H1 (cell line): ENCODE results near the gene SERPINA1. TPM values are rescaled to one million over a fixed set of nuclear protein-coding genes. Genes with fewer than 3 reads are reported as not detected.

ENCODE experiments used
- CTCF ChIA-PET: fragments of 300-600 bp; sonication (Branson Sonifier 250); formaldehyde crosslinking; loops from one replicate; lab custom pipeline; 2021; ENCODE audit not compliant: partially characterized antibody; lab: Charles Lee
- POLR2A ChIA-PET: fragments of 300-600 bp; sonication (Branson Sonifier 250); formaldehyde crosslinking; loops from one replicate; lab custom pipeline; 2021; ENCODE audit warnings: inconsistent platforms; ENCODE audit not compliant: partially characterized antibody; lab: Charles Lee
- DNase-seq, 2 experiments: peaks; one replicate each; pipeline versions ENCODE4 v3.0.0 to v3.0.0-alpha.2; 2010 to 2022; ENCODE audit warnings: low spot score in 2 of 2, low read depth in 1 of 2, mixed read lengths in 1 of 2
- FAIRE-seq: peaks from 2 replicates; lab custom pipeline; 2011; peaks lifted over from hg19 to GRCh38; lab: Jason Lieb, UNC
- H2AFZ ChIP-seq: 2 replicates; pipeline ENCODE4 v1.8.1; 2012; ENCODE audit warnings: low read length, inconsistent platforms
- H2AK5ac ChIP-seq: 2 replicates; pipeline ENCODE4 v1.6.1; 2013; ENCODE audit warnings: low read depth, low read length
- H2BK120ac ChIP-seq: replicated peaks from 2 replicates; pipeline ENCODE3; 2013; ENCODE audit warnings: low read depth, low read length, inconsistent platforms
- H2BK12ac ChIP-seq: 2 replicates; pipeline ENCODE4 v1.6.1; 2013; ENCODE audit warnings: low read depth, low read length
- H2BK15ac ChIP-seq: 2 replicates; pipeline ENCODE4 v1.6.1; 2013; ENCODE audit warnings: low read length
- H2BK20ac ChIP-seq: 2 replicates; pipeline ENCODE4 v1.6.1; 2013; ENCODE audit warnings: low read length
- H2BK5ac ChIP-seq: 2 replicates; pipeline ENCODE4 v1.6.1; 2013; ENCODE audit warnings: low read depth, low read length
- H3K14ac ChIP-seq: 2 replicates; pipeline ENCODE4 v1.6.1; 2013; ENCODE audit warnings: inconsistent platforms; ENCODE audit not compliant: insufficient read length
- H3K18ac ChIP-seq: 2 replicates; pipeline ENCODE4 v1.6.1; 2013; ENCODE audit warnings: low read length; ENCODE audit errors: extremely low read depth
- H3K23ac ChIP-seq: 2 replicates; pipeline ENCODE4 v1.6.1; 2013; ENCODE audit warnings: inconsistent platforms; ENCODE audit not compliant: insufficient read length
- H3K23me2 ChIP-seq: 2 replicates; pipeline ENCODE4 v1.6.1; 2013; ENCODE audit warnings: low read depth, low read length
- H3K27ac ChIP-seq: 2 replicates; pipeline ENCODE4 v1.6.1; 2011; ENCODE audit warnings: low read depth, low read length, inconsistent platforms
- H3K27me3 ChIP-seq, 4 experiments: replicated peaks in 1 of 4; 1 replicate in 1 of 4; 2 replicates in 3 of 4; pipeline versions ENCODE4 v1.6.1 to v1.8.1; 2011 to 2013; ENCODE audit warnings: low read length in 3 of 4, mild to moderate bottlenecking in 3 of 4, inconsistent platforms in 2 of 4, mixed read lengths in 2 of 4, moderate library complexity in 1 of 4; ENCODE audit not compliant: control insufficient read depth in 3 of 4, insufficient read depth in 3 of 4; ENCODE audit errors: extremely low read depth in 1 of 4
- H3K36me3 ChIP-seq, 4 experiments: 2 replicates each; pipeline versions ENCODE4 v1.6.1 to v1.8.1; 2011 to 2013; ENCODE audit warnings: mild to moderate bottlenecking in 4 of 4, low read length in 3 of 4, moderate library complexity in 2 of 4, control low read depth in 1 of 4, inconsistent platforms in 1 of 4; ENCODE audit not compliant: insufficient read depth in 4 of 4, control insufficient read depth in 2 of 4
- H3K4ac ChIP-seq: replicated peaks from 2 replicates; pipeline ENCODE3; 2013; ENCODE audit warnings: low read length, low read depth, mixed read lengths, inconsistent platforms; ENCODE audit not compliant: insufficient read length
- H3K4me1 ChIP-seq, 4 experiments: replicated peaks in 1 of 4; 1 replicate in 1 of 4; 2 replicates in 3 of 4; pipeline versions ENCODE4 v1.6.1 to v1.8.1; 2011 to 2013; ENCODE audit warnings: low read length in 3 of 4, inconsistent platforms in 2 of 4, mixed read lengths in 1 of 4; ENCODE audit not compliant: insufficient read depth in 4 of 4, control insufficient read depth in 3 of 4
- H3K4me2 ChIP-seq, 2 experiments: 2 replicates each; pipeline versions ENCODE4 v1.6.1 to v1.8.1; 2011 to 2013; ENCODE audit warnings: low read depth in 2 of 2, low read length in 2 of 2, control low read depth in 1 of 2, inconsistent platforms in 1 of 2, mild to moderate bottlenecking in 1 of 2; ENCODE audit not compliant: insufficient read depth in 1 of 2
- H3K4me3 ChIP-seq, 4 experiments: fragments of 200-600, 300-600 bp in 1 of 4; sonication (generic), shearing (Covaris generic), sonication (Bioruptor Twin) in 1 of 4; 2 replicates each; pipeline versions ENCODE4 v1.5.1 to v1.8.1; 2011 to 2016; ENCODE audit warnings: low read length in 4 of 4, low read depth in 3 of 4, control low read depth in 2 of 4, inconsistent platforms in 2 of 4, mild to moderate bottlenecking in 2 of 4, mixed read lengths in 1 of 4, moderate library complexity in 1 of 4; ENCODE audit not compliant: insufficient read depth in 2 of 4; ENCODE audit errors: extremely low read depth in 1 of 4
- H3K56ac ChIP-seq: replicated peaks from 2 replicates; pipeline ENCODE3; 2013; ENCODE audit warnings: low read depth, mild to moderate bottlenecking, mixed read lengths, low read length, inconsistent platforms; ENCODE audit not compliant: insufficient read length
- H3K79me1 ChIP-seq: 2 replicates; pipeline ENCODE4 v1.6.1; 2013; ENCODE audit warnings: low read depth, low read length, control low read depth
- H3K79me2 ChIP-seq, 2 experiments: 2 replicates each; pipeline versions ENCODE4 v1.6.1 to v1.8.1; 2012 to 2013; ENCODE audit warnings: low read length in 2 of 2, mild to moderate bottlenecking in 2 of 2, inconsistent platforms in 1 of 2; ENCODE audit not compliant: insufficient read depth in 2 of 2, control insufficient read depth in 1 of 2
- H3K9ac ChIP-seq, 4 experiments: replicated peaks in 1 of 4; 1 replicate in 1 of 4; 2 replicates in 3 of 4; pipeline versions ENCODE4 v1.6.1 to v1.8.1; 2011 to 2013; ENCODE audit warnings: low read depth in 3 of 4, low read length in 3 of 4, control low read depth in 2 of 4, mild to moderate bottlenecking in 2 of 4, moderate library complexity in 2 of 4, inconsistent platforms in 1 of 4; ENCODE audit errors: extremely low read depth in 1 of 4
- H3K9me3 ChIP-seq, 2 experiments: 2 replicates each; pipeline versions ENCODE4 v1.6.1 to v1.8.1; 2012 to 2013; ENCODE audit warnings: mild to moderate bottlenecking in 2 of 2, moderate library complexity in 2 of 2, control low read depth in 1 of 2, inconsistent platforms in 1 of 2, low read depth in 1 of 2, low read length in 1 of 2, mixed read lengths in 1 of 2; ENCODE audit not compliant: insufficient read depth in 2 of 2
- H4K20me1 ChIP-seq, 2 experiments: replicated peaks in 1 of 2; 2 replicates each; pipeline versions ENCODE3 to v1.8.1; 2011 to 2013; ENCODE audit warnings: inconsistent platforms in 2 of 2, low read length in 2 of 2, mild to moderate bottlenecking in 1 of 2; ENCODE audit not compliant: insufficient read depth in 2 of 2, control insufficient read depth in 1 of 2
- H4K5ac ChIP-seq: 2 replicates; pipeline ENCODE4 v1.6.1; 2013; ENCODE audit warnings: low read length, low read depth, mixed read lengths, inconsistent platforms; ENCODE audit not compliant: insufficient read length
- H4K8ac ChIP-seq: 2 replicates; pipeline ENCODE4 v1.8.0; 2013; ENCODE audit warnings: mild to moderate bottlenecking, moderate library complexity, low read length, inconsistent platforms; ENCODE audit not compliant: insufficient read depth; ENCODE audit errors: extremely low read depth
- H4K91ac ChIP-seq: replicated peaks from 2 replicates; pipeline ENCODE3; 2013; ENCODE audit warnings: low read length, mixed read lengths, inconsistent platforms; ENCODE audit not compliant: insufficient read length
- ATF2 ChIP-seq: IDR thresholded peaks from 2 replicates; pipeline ENCODE4 v1.6.1; 2012; ENCODE audit warnings: low read length, inconsistent platforms
- CTCF ChIP-seq, 3 experiments: IDR thresholded peaks; 1 replicate in 2 of 3; 2 replicates in 1 of 3; pipeline versions ENCODE4 v1.5.1 to v1.6.1; 2011; ENCODE audit warnings: low read length in 3 of 3, mild to moderate bottlenecking in 3 of 3, inconsistent platforms in 2 of 3, low read depth in 1 of 3, moderate library complexity in 1 of 3; ENCODE audit not compliant: insufficient read depth in 1 of 3; ENCODE audit errors: control extremely low read depth in 1 of 3
- KDM4A ChIP-seq: IDR thresholded peaks from one replicate; pipeline ENCODE4 v1.7.1; 2012; ENCODE audit warnings: low read depth, mild to moderate bottlenecking, moderate library complexity, low read length, inconsistent platforms; ENCODE audit not compliant: severe bottlenecking
- POLR2AphosphoS5 ChIP-seq: IDR thresholded peaks from 2 replicates; pipeline ENCODE4 v1.6.1; 2011; ENCODE audit warnings: low read depth, low read length
- RAD21 ChIP-seq, 2 experiments: IDR thresholded peaks in 1 of 2; conservative IDR thresholded peaks in 1 of 2; 2 replicates each; pipeline ENCODE4 v1.6.1; 2011; ENCODE audit warnings: low read depth in 2 of 2, low read length in 2 of 2, improper control_type of control experiment in 1 of 2, inconsistent platforms in 1 of 2, mild to moderate bottlenecking in 1 of 2, moderate library complexity in 1 of 2
- WGBS, 2 experiments: shearing (Covaris generic) in 1 of 2; methylation state at CpG; one replicate each; pipeline versions ENCODE4 v1.1.6 to v1.1.7; 2013 to 2015; ENCODE audit warnings: low lambda C conversion rate in 2 of 2, mixed read lengths in 2 of 2, inconsistent platforms in 1 of 2, low coverage in 1 of 2, missing lambda C conversion rate in 1 of 2; ENCODE audit not compliant: insufficient replicate concordance in 2 of 2, insufficient coverage in 1 of 2, insufficient read length in 1 of 2; ENCODE audit errors: extremely low coverage in 1 of 2, missing lambda C conversion rate in 1 of 2; 5-methylcytosine and 5-hydroxymethylcytosine counted together
- polyA plus RNA-seq, 7 experiments: library from polyadenylated mRNA; depleted of rRNA in 3 of 7; stranded (reverse) in 5 of 7; unstranded in 2 of 7; fragments of >200 nt in 5 of 7; fragments of 200-250 nt in 2 of 7; gene quantifications; 1 replicate in 5 of 7; 2 replicates in 1 of 7; 4 replicates in 1 of 7; pipeline versions ENCODE4 v1.2.1 to v1.2.3, GENCODE V29; 2011 to 2013; ENCODE audit warnings: missing spikeins in 2 of 7, mixed read lengths in 2 of 7
- total RNA-seq: library from RNA; stranded (reverse); fragmentation: NEBNext Ultra II Directional; extraction: Animal tissue kit (Norgen Biotek cat#: 25700); gene quantifications from 2 replicates; pipeline ENCODE4 v1.2.1, GENCODE V29; 2021

Gene SERPINA1
- total and polyA plus RNA-seq, 2 of the 8 experiments (the other 6 are each of a cell fraction or from before 2014, with no cell fraction given): 0.08 TPM; not detected in 1

GRCh38 chr14:94365624-94366023 is 22.8 kb downstream of the SERPINA1 start:
- no peak overlapping the region for H3K18ac ChIP-seq
- no peak overlapping the region for H2AFZ ChIP-seq
- no peak for FAIRE-seq
- TF ChIP-seq ATF2: no peak
- no peak for TF ChIP-seq CTCF (IDR thresholded peaks at IDR 0.05; ENCODE audit: control extremely low read depth in 1 of 3, insufficient read depth in 1 of 3, low read depth in 1 of 3, low read length in 3 of 3)
- no peak for TF ChIP-seq POLR2AphosphoS5
- no peak for TF ChIP-seq KDM4A
- TF ChIP-seq RAD21 (IDR thresholded peaks at IDR 0.05 in 1 of 2, conservative IDR thresholded peaks at IDR 0.05 in 1 of 2; ENCODE audit: low read depth in 2 of 2, low read length in 2 of 2): no peak

More at GRCh38 chr14:94365624-94366023, 22.8 kb downstream of the SERPINA1 start:
- Histone ChIP-seq H4K5ac (no peak overlapping the region), H2BK12ac (no peak overlapping the region), H2BK5ac (no peak overlapping the region), H3K23me2 (peaks cover 7% of the 10 kb centered on the region; the same call in 1 of the 2 replicates), H3K27ac (no peak overlapping the region), H2AK5ac (no peak overlapping the region), H3K23ac (no peak overlapping the region), H3K9me3 (no peaks in the 10 kb centered on the region), H4K20me1 (no peaks in the 10 kb centered on the region), H2BK120ac (no peak overlapping the region), H4K91ac (no peak overlapping the region), H3K56ac (no peak overlapping the region), H3K4me2 (no peak overlapping the region), H3K27me3 (no peaks in the 10 kb centered on the region), H3K79me1 (no peaks in the 10 kb centered on the region), H3K4me3 (no peak overlapping the region), H2BK20ac (no peak overlapping the region), H4K8ac (no peak overlapping the region), H3K14ac (no peak overlapping the region), H3K36me3 (no peaks in the 10 kb centered on the region), H3K4ac (no peak overlapping the region), H3K79me2 (peaks cover 0 to 3% of the 10 kb centered on the region in 2 experiments; a peak in 1 of 4 replicates), H3K9ac (no peak overlapping the region), H3K4me1 (peaks cover 0 to 2% (median 0%) of the 10 kb centered on the region in 4 experiments; a peak in 4 of 7 replicates), H2BK15ac (no peak overlapping the region)
- DNase-seq: no peak
- POLR2A ChIA-PET: no interaction called here
- 88% methylated on average over 3 of the region's 3 CpGs; no CpG with 5 or more reads in 1 of the 2 experiments for WGBS, 2 experiments
- CTCF ChIA-PET: interaction anchor here (1.7 to 3.6 kb wide), 4 partner anchors 9 to 191 kb away, joined by 3 to 24 read pairs (median 5); no protein-coding TSS in a partner anchor
